Measurements from ENCODE around the gene IGSF9.

IGSF9 gene

GRCh38 chr1:159972443-159973205, 27.2 kb upstream of the IGSF9 start:
- DNase-seq (ENCODE audit: low read depth in 3 of 3) = no peak

GRCh38 chr1:159970932-159971342, 25.5 kb upstream of the IGSF9 start:
- no peak for DNase-seq (ENCODE audit: low read depth in 3 of 3)

GRCh38 chr1:159968901-159969300, 23.5 kb upstream of the IGSF9 start:
- no peak for DNase-seq (ENCODE audit: low read depth in 3 of 3)

- no peak for DNase-seq (ENCODE audit: low read depth in 3 of 3)
Observed at GRCh38 chr1:159965263-159965662, 19.9 kb upstream of the IGSF9 start.

- no peak for DNase-seq (ENCODE audit: low read depth in 3 of 3)
Observed at GRCh38 chr1:159964144-159964543, 18.7 kb upstream of the IGSF9 start.

- DNase-seq (ENCODE audit: low read depth in 3 of 3) = no peak
Observed at GRCh38 chr1:159962176-159962575, 16.8 kb upstream of the IGSF9 start.

- no peak for DNase-seq (ENCODE audit: low read depth in 3 of 3)
Observed at GRCh38 chr1:159961636-159962035, 16.2 kb upstream of the IGSF9 start.

- DNase-seq (ENCODE audit: low read depth in 3 of 3) = no peak
Observed at GRCh38 chr1:159960721-159961381, 15.4 kb upstream of the IGSF9 start.

- no peak for DNase-seq (ENCODE audit: low read depth in 3 of 3)
Observed at GRCh38 chr1:159959451-159959850, 14.0 kb upstream of the IGSF9 start.

- no peak for DNase-seq (ENCODE audit: low read depth in 3 of 3)
Observed at GRCh38 chr1:159958719-159959380, 13.4 kb upstream of the IGSF9 start.

- DNase-seq (ENCODE audit: low read depth in 3 of 3) = no peak
Observed at GRCh38 chr1:159957824-159958268, 12.4 kb upstream of the IGSF9 start.

GRCh38 chr1:159955456-159955855, 10.0 kb upstream of the IGSF9 start:
- no peak for DNase-seq (ENCODE audit: low read depth in 3 of 3)

- no peak for DNase-seq (ENCODE audit: low read depth in 3 of 3)
Observed at GRCh38 chr1:159953536-159954515, 8.4 kb upstream of the IGSF9 start, which contains the start of gene SLAMF9. Gene SLAMF9 (minus strand): TSS chr1:159954237. CDS start chr1:159954137, 100 bp downstream.

- DNase-seq (ENCODE audit: low read depth in 3 of 3) = no peak
Observed at GRCh38 chr1:159952932-159953331, 7.5 kb upstream of the IGSF9 start.

- no peak for DNase-seq (ENCODE audit: low read depth in 3 of 3)
Observed at GRCh38 chr1:159951551-159951950, 6.1 kb upstream of the IGSF9 start.

GRCh38 chr1:159951016-159951415, 5.6 kb upstream of the IGSF9 start:
- no peak for DNase-seq (ENCODE audit: low read depth in 3 of 3)

- no peak for DNase-seq (ENCODE audit: low read depth in 3 of 3)
Observed at GRCh38 chr1:159949981-159950381, 4.6 kb upstream of the IGSF9 start.

GRCh38 chr1:159949123-159949522, 3.7 kb upstream of the IGSF9 start:
- no peak for DNase-seq (ENCODE audit: low read depth in 3 of 3)

- DNase-seq (ENCODE audit: low read depth in 3 of 3) = no peak
Observed at GRCh38 chr1:159947942-159948341, 2.5 kb upstream of the IGSF9 start.

GRCh38 chr1:159946242-159947187, 1.1 kb upstream of the IGSF9 start:
- DNase-seq (ENCODE audit: low read depth in 3 of 3) = no peak
